Activated naive CD4-positive, alpha-beta T cell treated with anti-CD3 and anti-CD28 coated beads, Interleukin-2, amount 50 U/mL, for 24 hours (primary cell): ENCODE measurements around the gene GPR152.
"Not testable (repeated sequence)": the region's sequence is repeated elsewhere in the genome, so short reads cannot be mapped to it uniquely, and the experiment has no call there.

Experiments used
- H3K27ac Mint-ChIP-seq: one replicate; pipeline ENCODE4 v1.8.0; 2021; ENCODE audit warnings: mild to moderate bottlenecking, mixed read lengths
- H3K27me3 Mint-ChIP-seq: one replicate; pipeline ENCODE4 v1.8.0; 2021; ENCODE audit warnings: mixed read lengths
- H3K36me3 Mint-ChIP-seq: one replicate; pipeline ENCODE4 v1.8.0; 2021; ENCODE audit warnings: mixed read lengths
- H3K4me1 Mint-ChIP-seq: one replicate; pipeline ENCODE4 v1.8.0; 2021; ENCODE audit warnings: mixed read lengths
- H3K4me3 Mint-ChIP-seq: one replicate; pipeline ENCODE4 v1.8.0; 2021; ENCODE audit warnings: mild to moderate bottlenecking, mixed read lengths
- H3K9me3 Mint-ChIP-seq: one replicate; pipeline ENCODE4 v1.8.0; 2021; ENCODE audit warnings: mixed read lengths

GPR152 gene

DNA sequence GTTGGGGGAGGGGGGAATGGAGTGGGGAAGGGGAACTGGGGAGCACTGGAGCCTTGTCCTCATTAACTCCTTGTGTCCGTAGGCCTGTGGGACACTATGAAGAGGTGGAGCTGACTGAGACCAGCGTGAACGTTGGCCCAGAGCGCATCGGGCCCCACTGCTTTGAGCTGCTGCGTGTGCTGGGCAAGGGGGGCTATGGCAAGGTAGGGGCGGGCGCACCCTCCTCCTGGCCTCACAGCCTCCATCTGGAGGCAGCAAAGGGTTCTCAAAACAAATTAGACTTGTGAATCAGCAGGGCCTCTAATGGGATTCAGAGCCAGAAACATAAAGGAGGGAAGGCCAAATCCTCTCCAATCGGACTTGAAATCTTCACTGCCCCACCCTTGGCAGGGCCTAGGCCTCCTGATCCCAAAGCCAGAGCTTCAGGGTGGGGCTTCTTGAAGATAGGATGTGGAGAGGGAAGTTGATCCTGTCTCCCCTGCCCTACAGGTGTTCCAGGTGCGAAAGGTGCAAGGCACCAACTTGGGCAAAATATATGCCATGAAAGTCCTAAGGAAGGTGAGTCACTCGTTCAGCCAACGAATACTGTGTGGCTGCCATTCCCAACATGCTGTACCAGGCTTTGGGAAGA lies 23.4 kb downstream of the GPR152 start:
- peaks cover 7% of the 10 kb centered on the region for H3K36me3 Mint-ChIP-seq
- H3K27ac Mint-ChIP-seq: peak overlapping the region; percentile 75
- no peaks in the 10 kb centered on the region for H3K9me3 Mint-ChIP-seq
- no peaks in the 10 kb centered on the region for H3K27me3 Mint-ChIP-seq
- H3K4me3 Mint-ChIP-seq: peak overlapping the region; percentile 96
- peaks cover 46% of the 10 kb centered on the region for H3K4me1 Mint-ChIP-seq

GRCh38 chr11:67428052-67429001 lies 24.2 kb downstream of the GPR152 start, which contains the start of gene RPS6KB2:
Gene RPS6KB2 (plus strand): TSS chr11:67428494. CDS start chr11:67428546, 52 bp downstream.
- Mint-ChIP-seq H3K4me3 (peak within 1 kb of the TSS; percentile 96), H3K27me3 (no peaks in the 10 kb centered on the region), H3K27ac (peak within 1 kb of the TSS; percentile 98), H3K4me1 (peaks cover 37% of the 10 kb centered on the region), H3K36me3 (peaks cover 7% of the 10 kb centered on the region), H3K9me3 (no peaks in the 10 kb centered on the region)

DNA sequence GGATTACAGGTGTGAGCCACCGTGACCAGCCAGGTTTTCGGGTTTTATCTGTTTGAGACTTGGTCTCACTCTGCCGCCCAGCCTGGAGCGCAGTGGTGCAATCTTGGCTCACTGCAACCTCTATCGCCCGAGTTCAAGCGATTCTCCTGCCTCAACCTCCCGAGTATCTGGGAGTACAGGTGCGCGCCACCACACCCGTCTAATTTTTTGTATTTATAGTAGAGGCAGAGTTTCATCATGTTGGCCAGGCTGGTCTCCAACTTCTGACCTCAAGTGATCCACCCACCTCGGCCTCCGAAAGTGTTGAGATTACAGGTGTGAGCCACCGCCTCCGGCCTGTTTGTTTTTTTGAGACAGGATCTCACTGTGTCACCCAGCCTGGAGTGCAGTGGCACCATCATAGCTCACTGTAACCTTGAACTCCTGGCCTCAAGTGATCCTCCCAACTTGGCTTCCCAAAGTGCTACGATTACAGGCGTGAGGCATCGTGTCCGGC lies 25.1 kb downstream of the GPR152 start:
- Mint-ChIP-seq H3K27ac (peak overlapping the region; percentile 98), H3K4me1 (peaks cover 41% of the 10 kb centered on the region), H3K4me3 (peak overlapping the region; percentile 96)
- not testable (repeated sequence) for H3K9me3 Mint-ChIP-seq, H3K27me3 Mint-ChIP-seq, H3K36me3 Mint-ChIP-seq

DNA sequence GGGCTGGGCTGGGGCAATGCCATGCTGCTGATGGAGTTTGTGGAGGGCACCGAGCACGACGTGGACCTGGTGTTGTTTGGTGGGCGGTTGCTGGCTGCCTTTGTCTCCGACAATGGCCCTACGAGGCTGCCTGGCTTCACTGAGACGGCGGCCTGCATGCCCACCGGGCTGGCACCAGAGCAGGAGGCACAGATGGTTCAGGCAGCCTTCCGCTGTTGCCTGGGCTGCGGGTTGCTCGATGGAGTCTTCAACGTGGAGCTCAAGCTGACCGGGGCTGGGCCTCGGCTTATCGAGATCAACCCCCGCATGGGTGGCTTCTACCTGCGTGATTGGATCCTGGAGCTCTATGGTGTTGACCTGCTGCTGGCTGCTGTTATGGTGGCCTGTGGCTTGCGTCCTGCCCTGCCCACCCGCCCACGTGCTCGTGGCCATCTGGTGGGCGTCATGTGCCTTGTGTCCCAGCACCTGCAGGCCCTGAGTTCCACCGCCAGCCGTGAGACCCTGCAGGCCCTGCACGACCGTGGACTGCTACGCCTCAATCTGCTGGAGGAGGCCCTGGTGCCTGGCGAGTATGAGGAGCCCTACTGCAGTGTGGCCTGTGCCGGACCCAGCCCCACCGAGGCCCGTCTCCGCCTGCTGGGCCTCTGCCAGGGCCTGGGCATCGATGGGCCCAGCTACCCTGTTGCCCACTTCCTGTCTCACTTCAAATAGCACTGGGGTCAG lies 28.5 kb downstream of the GPR152 start:
- Mint-ChIP-seq H3K4me1 (peaks cover 44% of the 10 kb centered on the region), H3K27ac (no peak overlapping the region), H3K9me3 (no peaks in the 10 kb centered on the region), H3K27me3 (no peaks in the 10 kb centered on the region), H3K4me3 (no peak overlapping the region), H3K36me3 (no peaks in the 10 kb centered on the region)

GRCh38 chr11:67423466-67423865 lies 29.1 kb downstream of the GPR152 start:
- Mint-ChIP-seq H3K27me3 (no peaks in the 10 kb centered on the region), H3K4me1 (peaks cover 50% of the 10 kb centered on the region), H3K36me3 (no peaks in the 10 kb centered on the region), H3K9me3 (no peaks in the 10 kb centered on the region), H3K27ac (no peak overlapping the region), H3K4me3 (no peak overlapping the region)

- H3K27ac Mint-ChIP-seq: no peak overlapping the region
- no peaks in the 10 kb centered on the region for H3K36me3 Mint-ChIP-seq
- peaks cover 52% of the 10 kb centered on the region for H3K4me1 Mint-ChIP-seq
- no peaks in the 10 kb centered on the region for H3K27me3 Mint-ChIP-seq
- no peak overlapping the region for H3K4me3 Mint-ChIP-seq
- H3K9me3 Mint-ChIP-seq: no peaks in the 10 kb centered on the region
Observed at GRCh38 chr11:67422891-67423290, 29.6 kb downstream of the GPR152 start.

- H3K4me1 Mint-ChIP-seq: peaks cover 55% of the 10 kb centered on the region
- no peaks in the 10 kb centered on the region for H3K36me3 Mint-ChIP-seq
- H3K27ac Mint-ChIP-seq: peak overlapping the region; percentile 85
Observed at GRCh38 chr11:67421430-67422031, 31.0 kb downstream of the GPR152 start.

GRCh38 chr11:67420646-67421429 lies 31.7 kb downstream of the GPR152 start:
- no peaks in the 10 kb centered on the region for H3K27me3 Mint-ChIP-seq
- H3K27ac Mint-ChIP-seq: peak overlapping the region; percentile 85
- no peaks in the 10 kb centered on the region for H3K9me3 Mint-ChIP-seq
- H3K4me3 Mint-ChIP-seq: peak overlapping the region; percentile 79
- no peaks in the 10 kb centered on the region for H3K36me3 Mint-ChIP-seq
- peaks cover 61% of the 10 kb centered on the region for H3K4me1 Mint-ChIP-seq

More at GRCh38 chr11:67421430-67422031, 31.0 kb downstream of the GPR152 start:
- H3K9me3 Mint-ChIP-seq: no peaks in the 10 kb centered on the region
- H3K4me3 Mint-ChIP-seq: peak overlapping the region; percentile 79
- H3K27me3 Mint-ChIP-seq: no peaks in the 10 kb centered on the region

DNA sequence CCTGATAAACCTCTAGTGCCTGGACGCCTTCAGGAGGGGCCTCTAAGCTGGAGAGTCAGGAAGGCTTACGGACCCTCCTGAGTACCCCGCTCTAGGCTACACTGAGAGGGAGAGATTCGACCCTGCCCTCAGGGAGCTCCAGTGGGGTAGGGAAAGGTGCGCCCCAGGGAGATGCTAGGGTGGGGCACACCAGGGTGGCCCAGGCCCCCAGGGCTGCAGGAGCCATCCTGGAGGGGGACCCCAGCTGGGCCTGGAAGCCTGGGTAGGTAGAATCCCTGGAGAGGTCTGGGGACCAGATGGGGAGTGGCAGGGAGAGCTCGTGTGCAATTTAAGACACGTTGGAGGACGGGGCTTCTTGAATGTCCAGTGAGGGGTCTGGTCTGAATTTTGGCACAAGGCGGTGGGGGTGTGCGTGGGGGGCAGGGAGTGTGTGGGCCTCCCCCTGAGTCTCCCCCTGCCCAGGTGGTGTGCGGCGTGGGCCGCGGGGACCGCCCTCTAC lies 32.3 kb downstream of the GPR152 start:
- H3K4me1 Mint-ChIP-seq: peaks cover 62% of the 10 kb centered on the region
- H3K4me3 Mint-ChIP-seq: peak overlapping the region; percentile 84
- H3K27me3 Mint-ChIP-seq: no peaks in the 10 kb centered on the region
- no peaks in the 10 kb centered on the region for H3K36me3 Mint-ChIP-seq
- peak overlapping the region; percentile 84 for H3K27ac Mint-ChIP-seq
- H3K9me3 Mint-ChIP-seq: no peaks in the 10 kb centered on the region

DNA sequence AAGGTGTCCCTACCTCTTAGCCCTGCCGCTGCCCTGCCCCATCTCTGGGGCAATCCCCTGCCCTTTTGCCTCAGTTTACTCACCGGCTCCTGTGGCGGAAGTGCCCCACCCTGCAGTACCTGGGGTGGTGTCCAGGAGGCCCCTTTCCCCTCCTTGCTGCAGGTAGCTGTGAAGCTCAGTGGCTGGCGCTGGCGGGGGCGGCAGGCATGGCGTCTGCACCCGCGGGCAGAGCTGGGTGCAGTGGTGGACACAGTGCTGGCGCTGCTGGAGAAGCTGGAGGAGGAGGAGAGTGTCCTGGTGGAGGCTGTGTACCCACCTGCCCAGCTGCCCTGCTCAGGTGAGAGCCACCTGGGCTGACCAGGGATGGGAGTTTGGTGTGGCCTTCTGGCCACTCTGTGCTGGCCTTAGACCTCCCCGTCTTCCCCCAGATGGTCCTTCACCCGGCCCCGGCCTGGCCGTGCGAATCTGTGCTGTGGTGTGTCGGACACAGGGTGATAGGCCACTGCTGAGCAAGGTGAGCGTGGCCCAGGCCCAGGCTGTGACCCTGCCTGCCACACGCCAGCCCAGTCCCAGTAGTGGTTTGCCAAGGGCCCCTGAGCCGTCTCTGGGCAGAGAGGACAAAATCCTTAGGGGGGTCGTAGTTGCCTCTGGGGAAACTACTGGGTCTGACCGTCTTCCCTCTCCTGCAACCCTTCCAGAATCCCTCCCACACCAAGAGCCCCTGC lies 33.0 kb downstream of the GPR152 start:
- no peaks in the 10 kb centered on the region for H3K36me3 Mint-ChIP-seq
- no peaks in the 10 kb centered on the region for H3K27me3 Mint-ChIP-seq
- H3K4me1 Mint-ChIP-seq: peaks cover 60% of the 10 kb centered on the region
- peak overlapping the region; percentile 84 for H3K4me3 Mint-ChIP-seq
- no peaks in the 10 kb centered on the region for H3K9me3 Mint-ChIP-seq
- H3K27ac Mint-ChIP-seq: no peak overlapping the region

- H3K4me1 Mint-ChIP-seq: peaks cover 67% of the 10 kb centered on the region
- peak overlapping the region; percentile 68 for H3K27ac Mint-ChIP-seq
- no peaks in the 10 kb centered on the region for H3K9me3 Mint-ChIP-seq
- H3K27me3 Mint-ChIP-seq: no peaks in the 10 kb centered on the region
- H3K4me3 Mint-ChIP-seq: peak overlapping the region; percentile 73
- no peaks in the 10 kb centered on the region for H3K36me3 Mint-ChIP-seq
Observed at GRCh38 chr11:67418476-67419281, 33.9 kb downstream of the GPR152 start.

GRCh38 chr11:67417425-67417824 lies 35.1 kb downstream of the GPR152 start:
- peaks cover 72% of the 10 kb centered on the region for H3K4me1 Mint-ChIP-seq
- H3K27me3 Mint-ChIP-seq: no peaks in the 10 kb centered on the region
- no peaks in the 10 kb centered on the region for H3K9me3 Mint-ChIP-seq
- no peaks in the 10 kb centered on the region for H3K36me3 Mint-ChIP-seq
- H3K4me3 Mint-ChIP-seq: no peak overlapping the region
- H3K27ac Mint-ChIP-seq: no peak overlapping the region
